ENCODE data around the gene SLC7A14. TPM values are rescaled to one million over a fixed set of nuclear protein-coding genes. Genes with fewer than 3 reads are reported as not detected.

Gene SLC7A14
- 0.13 and 0.32 TPM in 2 replicates for total RNA-seq

GRCh38 chr3:170585937-170586310 lies at the start of gene SLC7A14:
SLC7A14 (minus strand) TSS chr3:170586075; CDS start chr3:170526936, 59,139 bp downstream.

DNA sequence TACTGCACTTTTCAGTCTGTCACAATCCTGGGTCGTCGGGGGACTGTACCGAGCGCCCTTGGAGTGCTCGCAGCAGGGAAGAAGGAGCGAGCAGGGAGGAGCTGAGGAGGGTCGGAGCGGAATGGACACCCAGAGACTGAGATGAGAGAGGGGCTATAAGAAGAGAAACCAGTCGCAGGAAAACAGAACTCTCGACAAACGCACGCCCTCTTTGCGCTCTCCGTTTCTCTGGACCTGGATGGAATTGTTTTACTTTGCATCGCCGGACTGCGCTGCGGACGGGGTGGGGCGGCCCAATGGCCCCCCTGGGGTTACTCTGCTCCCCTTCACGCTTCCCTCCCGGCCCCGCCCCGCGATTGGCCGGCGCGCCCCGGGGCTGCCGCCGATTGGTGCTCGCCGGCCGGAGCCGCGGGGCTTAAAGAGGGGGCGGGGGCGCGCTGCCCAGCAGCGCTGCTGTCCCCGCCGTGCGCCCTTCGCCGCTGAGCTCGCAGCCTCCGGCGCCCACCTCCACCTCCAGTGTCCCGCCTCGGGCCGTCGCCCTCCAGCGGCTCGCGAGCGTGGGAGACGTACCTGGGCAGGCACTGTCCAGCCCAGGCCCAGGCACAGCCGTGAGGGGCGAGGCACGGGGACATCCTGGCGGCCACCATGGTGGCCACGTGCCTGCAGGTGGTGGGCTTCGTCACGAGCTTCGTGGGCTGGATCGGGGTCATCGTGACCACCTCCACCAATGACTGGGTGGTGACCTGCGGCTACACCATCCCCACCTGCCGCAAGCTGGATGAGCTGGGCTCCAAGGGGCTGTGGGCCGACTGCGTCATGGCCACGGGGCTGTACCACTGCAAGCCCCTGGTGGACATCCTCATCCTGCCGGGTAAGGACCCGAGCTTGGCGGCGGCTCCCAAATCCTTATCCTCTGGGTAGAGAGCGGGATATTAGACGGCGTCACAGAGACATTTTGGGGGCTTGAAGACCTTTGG lies 167.2 kb downstream of the SLC7A14 start, which contains the start of gene CLDN11:
CLDN11 (plus strand) TSS at position 447 of the 977 bp plus-strand sequence; CDS start at position 646, 199 bp downstream.

Other genes with a start within 250 kb of the SLC7A14 start
- gene SKIL, start 228.4 kb downstream of the SLC7A14 start, total RNA-seq: 50.6 and 61.3 TPM in 2 replicates
- 23.4 and 39.6 TPM in 2 replicates for gene CLDN11, start 167.2 kb downstream of the SLC7A14 start, total RNA-seq